Endometrial microvascular endothelial cells (primary cell): ENCODE measurements around the gene GUCY1A1. TPM values are rescaled to one million over a fixed set of nuclear protein-coding genes. Genes with fewer than 3 reads are reported as not detected.

Source experiments
- in situ Hi-C: cut with HindIII; loops from 2 replicates; pipeline ENCODE4 v1.10.0; 2017; ENCODE audit warnings: low sequenced_read_pairs, low pct_unique_long_range_greater_than_20kb; ENCODE audit errors: inconsistent ontology term
- total RNA-seq: library from RNA; depleted of rRNA; stranded (reverse); fragments of >200 nt; gene quantifications from one replicate; pipeline ENCODE4 v1.2.3, GENCODE V29; 2015; ENCODE audit errors: inconsistent ontology term

Gene GUCY1A1
- total RNA-seq, 1 donor from 2014 or later = 1.5 TPM

- in situ Hi-C loops = no loop called here
Measured at GRCh38 chr4:155687380-155687982, 20.8 kb downstream of the GUCY1A1 start.

GRCh38 chr4:155688211-155688610 is 21.6 kb downstream of the GUCY1A1 start:
- in situ Hi-C loops = no loop called here

- in situ Hi-C loops = no loop called here
Measured at GRCh38 chr4:155688860-155689259, 22.2 kb downstream of the GUCY1A1 start.

DNA sequence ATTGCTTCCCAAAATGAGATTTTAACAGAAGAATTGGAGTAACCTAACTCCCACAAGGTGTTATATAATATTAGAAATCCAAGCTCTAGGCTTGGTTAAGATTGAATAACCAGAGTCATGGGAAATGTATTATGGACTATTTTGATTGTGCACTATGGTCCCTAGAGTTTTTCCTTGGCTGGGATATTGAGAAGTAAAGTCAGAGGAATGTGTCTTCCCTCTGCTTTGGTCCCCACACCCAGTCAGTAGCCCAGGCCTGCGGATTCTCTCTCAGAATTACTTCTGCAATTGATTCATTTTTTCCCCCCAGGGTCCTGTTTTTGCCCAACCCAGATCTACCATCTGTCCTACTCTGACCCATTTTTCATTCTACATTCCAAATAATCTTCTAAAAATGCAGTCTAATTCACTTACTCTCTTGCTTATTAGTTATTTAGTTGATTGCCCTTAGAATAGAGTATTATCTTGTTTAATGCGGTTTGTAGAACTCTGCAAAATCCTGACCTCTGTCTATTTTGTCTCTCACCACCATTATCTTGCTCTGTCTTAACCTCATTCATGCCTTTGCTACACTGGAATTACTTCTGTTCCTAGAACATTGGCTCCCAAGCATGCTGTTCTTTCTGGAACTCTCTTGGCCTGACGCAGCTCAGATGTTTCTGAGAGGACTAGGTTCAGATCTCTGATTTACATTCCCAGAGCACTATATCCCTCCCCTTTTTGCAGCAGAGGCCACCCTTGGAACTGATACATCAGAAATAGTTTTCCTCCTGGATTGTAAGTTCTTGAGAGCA is 23.6 kb downstream of the GUCY1A1 start:
- in situ Hi-C loops = no loop called here

DNA sequence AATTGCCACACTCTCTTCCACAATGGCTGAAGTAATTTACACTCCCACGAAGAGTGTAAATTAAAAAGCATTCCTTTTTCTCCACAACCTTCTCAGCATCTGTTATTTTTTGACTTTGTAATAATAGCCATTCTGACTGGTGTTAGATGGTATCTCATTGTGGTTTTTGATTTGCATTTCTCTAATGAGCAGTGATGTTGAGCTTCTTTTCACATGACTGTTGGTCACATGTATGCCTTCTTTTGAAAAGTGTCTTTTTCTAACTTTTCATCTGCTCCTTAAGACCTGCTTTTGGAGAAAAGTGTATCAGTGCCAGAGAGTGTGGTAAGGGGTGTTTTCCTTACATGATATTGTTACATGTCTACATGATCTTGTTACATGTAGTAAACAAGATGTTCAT is 25.7 kb downstream of the GUCY1A1 start:
- in situ Hi-C loops = no loop called here

GRCh38 chr4:155693015-155693663 is 26.5 kb downstream of the GUCY1A1 start:
- in situ Hi-C loops = no loop called here

GRCh38 chr4:155694100-155694785 is 27.6 kb downstream of the GUCY1A1 start:
- in situ Hi-C loops = no loop called here

GRCh38 chr4:155696226-155696625 is 29.6 kb downstream of the GUCY1A1 start:
- in situ Hi-C loops = no loop called here

GRCh38 chr4:155696726-155697125 is 30.1 kb downstream of the GUCY1A1 start:
- in situ Hi-C loops = no loop called here

DNA sequence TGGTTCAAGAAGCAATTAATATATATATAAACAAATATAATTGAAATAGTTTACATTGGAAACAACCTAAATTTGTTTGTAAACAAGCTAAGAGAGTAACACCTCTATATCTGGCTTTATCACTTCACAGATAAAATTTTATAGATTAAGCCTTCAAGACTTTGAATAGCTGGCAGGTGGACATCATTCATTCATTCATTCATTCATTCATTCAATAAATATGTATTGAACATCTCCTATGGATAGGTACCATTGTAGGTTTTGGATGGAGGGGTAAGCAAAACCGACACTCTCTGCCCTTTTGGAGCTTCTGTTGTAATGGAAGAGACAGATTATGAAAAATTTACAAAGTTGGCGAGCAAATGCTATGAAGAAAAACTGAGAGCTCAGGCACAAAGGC is 35.2 kb downstream of the GUCY1A1 start:
- in situ Hi-C loops = no loop called here

DNA sequence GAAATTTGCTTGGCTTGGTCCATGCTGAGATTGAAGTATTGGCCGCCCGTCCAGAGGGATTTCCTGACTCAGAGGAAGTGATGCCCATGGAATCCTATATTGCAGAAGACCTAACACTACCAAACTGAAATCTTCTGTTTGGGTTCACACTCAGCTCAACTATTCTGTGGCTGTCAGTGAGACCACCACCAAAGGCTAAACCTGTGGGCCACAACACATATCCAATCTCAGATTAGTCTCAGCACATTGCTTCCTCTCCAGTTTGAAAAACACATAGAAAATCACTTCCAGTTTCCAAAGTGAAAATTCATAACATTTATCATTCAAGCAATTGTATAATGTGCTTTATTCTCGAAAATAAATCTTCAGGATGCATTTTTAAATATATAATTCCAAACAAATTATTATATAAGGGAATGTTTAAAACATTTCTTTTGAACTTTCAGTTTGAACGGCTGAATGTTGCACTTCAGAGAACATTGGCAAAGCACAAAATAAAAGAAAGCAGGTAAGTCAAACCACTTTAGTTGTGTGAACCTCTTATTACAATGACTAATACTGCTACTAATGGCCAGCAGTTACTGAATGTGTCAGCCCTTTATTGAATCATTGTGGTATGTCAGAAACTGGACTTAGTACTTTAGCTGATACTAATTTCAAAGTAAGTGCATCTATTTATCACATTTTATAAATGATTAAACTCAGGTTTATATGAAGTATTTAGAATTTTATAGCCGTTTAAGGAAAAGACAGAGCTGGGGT is 37.0 kb downstream of the GUCY1A1 start:
- in situ Hi-C loops = no loop called here

DNA sequence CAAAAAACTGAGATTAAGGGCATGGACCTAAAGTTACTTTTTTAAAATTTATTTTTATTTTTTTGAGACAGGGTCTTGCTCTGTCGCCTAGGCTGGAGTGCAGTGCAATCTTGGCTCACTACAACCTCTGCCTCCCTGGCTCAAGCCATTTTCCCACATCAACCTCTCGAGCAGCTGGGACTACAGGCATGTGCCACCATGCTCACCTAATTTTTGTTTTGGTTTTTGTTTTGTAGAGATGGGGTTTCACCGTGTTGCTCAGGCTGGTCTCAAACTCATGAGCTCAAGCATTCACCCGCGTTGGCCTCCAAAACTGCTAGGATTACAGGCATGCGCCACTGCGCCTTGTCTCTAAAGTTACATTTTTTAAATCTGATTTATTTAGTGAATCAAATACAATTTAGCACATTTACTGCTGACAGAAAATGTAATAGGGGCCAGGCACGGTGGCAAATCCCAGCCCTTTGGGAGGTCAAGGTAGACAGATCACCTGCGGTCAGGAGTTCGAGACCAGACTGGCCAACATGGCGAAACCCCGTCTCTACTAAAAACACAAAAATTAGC is 38.3 kb downstream of the GUCY1A1 start:
- in situ Hi-C loops = no loop called here

DNA sequence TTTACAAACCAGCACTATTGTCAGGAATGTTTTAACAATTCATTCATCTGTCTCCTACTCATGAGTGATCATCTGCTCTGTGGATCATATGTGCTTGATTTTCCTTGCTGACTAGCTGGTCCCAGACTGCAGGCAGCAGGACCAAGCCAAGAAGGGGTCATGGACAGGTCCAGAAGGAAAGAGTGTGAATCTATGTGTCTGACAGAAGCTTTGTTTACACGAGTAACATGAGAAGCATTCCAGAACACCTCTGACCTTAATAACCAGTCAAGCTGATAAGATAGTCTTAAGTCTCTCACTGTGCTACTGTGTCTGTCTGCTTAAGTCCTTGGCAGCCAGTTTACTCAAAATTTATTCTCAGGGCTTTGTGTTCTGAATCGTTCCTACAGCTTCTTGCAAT is 39.0 kb downstream of the GUCY1A1 start:
- in situ Hi-C loops = no loop called here

DNA sequence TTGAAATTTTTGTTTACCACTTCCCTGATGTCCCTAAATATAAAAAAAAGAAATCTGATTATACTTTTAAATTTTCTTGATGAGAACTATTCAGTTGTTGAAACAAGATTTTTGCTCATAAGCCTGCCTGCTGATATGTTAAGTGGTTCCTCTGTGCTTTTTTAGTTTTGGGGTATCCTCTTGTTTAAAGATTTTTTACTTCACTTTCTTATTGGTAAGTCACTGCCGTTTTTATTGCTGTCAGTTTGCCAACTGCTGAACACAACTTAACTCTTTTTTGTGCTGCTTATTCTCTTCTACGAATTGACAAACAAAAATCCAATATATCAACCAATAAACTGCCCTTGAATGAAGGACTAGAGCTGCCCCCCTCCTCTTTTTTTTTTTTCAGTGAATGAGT is 39.5 kb downstream of the GUCY1A1 start:
- in situ Hi-C loops = no loop called here

DNA sequence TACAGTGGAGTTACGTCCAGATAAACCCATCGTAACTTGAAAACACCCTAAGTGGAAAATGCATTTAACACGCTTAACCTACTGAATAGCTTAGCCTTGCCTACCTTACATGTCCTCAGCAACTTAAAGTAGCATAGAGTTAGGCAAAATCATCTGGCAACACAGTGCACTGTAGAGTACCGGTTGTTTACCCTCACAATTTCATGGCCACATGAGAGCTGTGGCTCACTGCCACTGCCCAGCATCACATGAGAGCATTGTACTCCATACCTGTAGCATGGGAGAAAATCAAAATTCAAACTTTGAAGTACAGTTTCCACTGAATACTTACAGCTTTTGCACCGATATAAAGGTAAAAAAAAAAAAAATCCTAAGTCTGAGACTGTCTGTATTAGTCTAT is 40.6 kb downstream of the GUCY1A1 start:
- in situ Hi-C loops = no loop called here

DNA sequence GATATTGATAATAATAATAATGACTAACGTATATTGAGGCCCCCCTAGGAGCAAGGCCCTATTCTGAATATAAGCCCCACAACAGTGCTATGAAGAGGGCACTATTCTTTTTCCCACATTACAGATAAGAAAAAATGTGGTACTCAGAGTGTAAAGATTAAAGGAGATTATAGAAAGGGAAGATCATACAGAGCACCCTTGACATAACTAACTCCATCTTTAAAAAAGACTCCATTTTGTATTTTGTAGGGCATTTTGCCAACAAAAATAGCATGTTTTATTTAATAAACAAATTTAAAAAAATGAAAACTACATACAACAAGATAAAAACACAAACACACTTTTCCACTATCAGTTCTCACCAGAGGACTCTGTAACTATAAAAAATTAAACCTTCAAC is 42.1 kb downstream of the GUCY1A1 start:
- in situ Hi-C loops = no loop called here

- in situ Hi-C loops = no loop called here
Measured at GRCh38 chr4:155709918-155710317, 43.3 kb downstream of the GUCY1A1 start.

GRCh38 chr4:155711556-155711955 is 44.9 kb downstream of the GUCY1A1 start:
- in situ Hi-C loops = no loop called here

DNA sequence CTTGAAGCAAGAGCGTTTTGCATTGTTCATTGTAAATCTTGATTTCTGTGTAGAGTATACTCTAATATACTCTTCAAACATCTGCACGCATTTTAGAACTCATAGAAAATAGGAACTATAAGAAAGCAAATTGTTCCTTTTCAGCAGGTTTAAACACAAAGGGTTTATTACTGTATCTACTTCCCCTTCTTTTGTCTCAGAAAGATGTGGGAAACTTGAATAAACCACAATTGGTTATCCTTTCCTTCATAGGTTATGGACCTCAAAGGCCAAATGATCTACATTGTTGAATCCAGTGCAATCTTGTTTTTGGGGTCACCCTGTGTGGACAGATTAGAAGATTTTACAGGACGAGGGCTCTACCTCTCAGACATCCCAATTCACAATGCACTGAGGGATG is 46.2 kb downstream of the GUCY1A1 start:
- in situ Hi-C loops = no loop called here
